ENCODE results near the gene SPG7. TPM values are rescaled to one million over a fixed set of nuclear protein-coding genes. Genes with fewer than 3 reads are reported as not detected.

Gene SPG7
- total RNA-seq, 4 donors from 2014 or later, result 66.6 to 208 (median 144) TPM

DNA sequence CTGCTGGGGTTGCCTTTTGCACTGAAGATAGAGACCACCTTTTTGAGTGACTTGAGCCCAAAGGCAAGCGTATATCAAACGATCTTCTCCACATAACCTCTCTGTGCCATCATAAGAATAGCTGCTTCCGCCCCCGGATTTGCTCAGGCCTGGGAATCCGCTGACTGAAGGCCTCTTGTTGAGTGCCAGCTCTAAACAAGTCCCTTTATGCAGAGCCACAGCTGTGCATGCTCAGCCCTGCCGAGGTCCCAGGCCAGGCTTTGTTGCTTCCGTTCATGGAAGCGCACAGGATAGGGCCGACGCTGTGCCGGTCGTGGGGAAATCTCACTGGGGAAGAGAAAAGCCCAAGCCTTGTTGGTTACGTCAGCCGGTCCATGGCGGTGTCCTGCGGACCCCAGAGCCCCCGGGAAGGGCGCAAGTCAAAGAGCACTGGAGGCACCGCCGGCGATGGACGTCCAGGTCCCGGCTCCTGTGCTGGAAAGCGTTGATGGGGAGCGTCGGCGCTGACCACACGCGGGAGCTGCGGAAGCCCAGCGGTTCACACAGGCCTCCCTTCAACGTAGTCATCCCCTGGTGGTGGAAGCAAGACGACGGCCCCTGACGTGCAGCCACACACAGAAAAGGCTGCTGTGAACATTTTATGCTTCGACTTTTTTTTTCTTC, 28.8 kb downstream of the SPG7 start:
- TF ChIP-seq, protein P1, sequence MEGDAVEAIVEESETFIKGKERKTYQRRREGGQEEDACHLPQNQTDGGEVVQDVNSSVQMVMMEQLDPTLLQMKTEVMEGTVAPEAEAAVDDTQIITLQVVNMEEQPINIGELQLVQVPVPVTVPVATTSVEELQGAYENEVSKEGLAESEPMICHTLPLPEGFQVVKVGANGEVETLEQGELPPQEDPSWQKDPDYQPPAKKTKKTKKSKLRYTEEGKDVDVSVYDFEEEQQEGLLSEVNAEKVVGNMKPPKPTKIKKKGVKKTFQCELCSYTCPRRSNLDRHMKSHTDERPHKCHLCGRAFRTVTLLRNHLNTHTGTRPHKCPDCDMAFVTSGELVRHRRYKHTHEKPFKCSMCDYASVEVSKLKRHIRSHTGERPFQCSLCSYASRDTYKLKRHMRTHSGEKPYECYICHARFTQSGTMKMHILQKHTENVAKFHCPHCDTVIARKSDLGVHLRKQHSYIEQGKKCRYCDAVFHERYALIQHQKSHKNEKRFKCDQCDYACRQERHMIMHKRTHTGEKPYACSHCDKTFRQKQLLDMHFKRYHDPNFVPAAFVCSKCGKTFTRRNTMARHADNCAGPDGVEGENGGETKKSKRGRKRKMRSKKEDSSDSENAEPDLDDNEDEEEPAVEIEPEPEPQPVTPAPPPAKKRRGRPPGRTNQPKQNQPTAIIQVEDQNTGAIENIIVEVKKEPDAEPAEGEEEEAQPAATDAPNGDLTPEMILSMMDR (IDR thresholded peaks at IDR 0.05), result no peak
- no peak for TF ChIP-seq POLR2A (IDR thresholded peaks at IDR 0.05)
- intact Hi-C loops (cut with DNase I; ENCODE audit: low total_unique reads), result no loop called here
- Histone ChIP-seq H3K4me1 (no peaks in the 10 kb centered on the region), H3K9me3 (no peaks in the 10 kb centered on the region), H3K4me3 (no peak overlapping the region), H3K36me3 (no peaks in the 10 kb centered on the region), H3K27ac (no peak overlapping the region), H3K27me3 (no peaks in the 10 kb centered on the region)
- DNase-seq, result no peak

GRCh38 chr16:89537549-89537925, 29.3 kb downstream of the SPG7 start:
- intact Hi-C loops (cut with DNase I; ENCODE audit: low total_unique reads), result no loop called here

DNA sequence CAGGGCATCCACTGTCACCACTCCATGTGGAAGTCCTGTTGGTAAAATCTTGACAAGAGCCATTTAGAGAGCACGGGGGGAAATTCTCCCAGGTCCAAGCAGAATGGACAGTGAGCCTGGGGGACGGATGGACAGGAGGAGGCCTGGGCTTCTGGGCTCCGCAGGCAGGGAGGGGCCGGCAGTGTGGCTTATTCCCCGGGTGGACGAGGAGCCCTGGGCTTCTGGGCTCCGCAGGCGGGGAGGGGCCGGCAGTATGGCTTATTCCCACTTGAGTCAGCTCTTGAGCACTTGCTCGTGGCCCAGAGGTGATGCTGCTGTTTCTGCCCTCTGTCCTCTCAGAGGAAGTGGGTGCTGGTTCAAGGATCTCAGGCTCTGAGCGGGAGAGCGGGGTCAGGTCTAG, 30.1 kb downstream of the SPG7 start:
- Histone ChIP-seq H3K4me1 (no peaks in the 10 kb centered on the region), H3K27ac (no peak overlapping the region), H3K36me3 (no peaks in the 10 kb centered on the region), H3K9me3 (no peaks in the 10 kb centered on the region), H3K27me3 (no peaks in the 10 kb centered on the region), H3K4me3 (no peak overlapping the region)
- no peak for DNase-seq
- intact Hi-C loops (cut with DNase I; ENCODE audit: low total_unique reads), result no loop called here
- TF ChIP-seq POLR2A (IDR thresholded peaks at IDR 0.05), result no peak
- TF ChIP-seq, protein P1 (IDR thresholded peaks at IDR 0.05), result no peak

More at GRCh38 chr16:89537549-89537925, 29.3 kb downstream of the SPG7 start:
- Histone ChIP-seq H3K27me3 (no peaks in the 10 kb centered on the region), H3K27ac (no peak overlapping the region), H3K4me1 (no peaks in the 10 kb centered on the region), H3K4me3 (no peak overlapping the region), H3K9me3 (no peaks in the 10 kb centered on the region), H3K36me3 (no peaks in the 10 kb centered on the region)
- no peak for TF ChIP-seq POLR2A (IDR thresholded peaks at IDR 0.05)
- TF ChIP-seq, protein P1 (IDR thresholded peaks at IDR 0.05), result no peak
- no peak for DNase-seq

GRCh38 chr16:89540557-89540956, 32.4 kb downstream of the SPG7 start:
- no peak for TF ChIP-seq POLR2A (IDR thresholded peaks at IDR 0.05)
- TF ChIP-seq, protein P1 (IDR thresholded peaks at IDR 0.05), result no peak
- H3K4me3 ChIP-seq, result no peak overlapping the region
- no peaks in the 10 kb centered on the region for H3K27me3 ChIP-seq
- H3K27ac ChIP-seq, result no peak overlapping the region
- intact Hi-C loops (cut with DNase I; ENCODE audit: low total_unique reads), result no loop called here
- no peak for DNase-seq
- no peaks in the 10 kb centered on the region for H3K36me3 ChIP-seq
- H3K9me3 ChIP-seq, result no peaks in the 10 kb centered on the region
- H3K4me1 ChIP-seq, result no peaks in the 10 kb centered on the region

DNA sequence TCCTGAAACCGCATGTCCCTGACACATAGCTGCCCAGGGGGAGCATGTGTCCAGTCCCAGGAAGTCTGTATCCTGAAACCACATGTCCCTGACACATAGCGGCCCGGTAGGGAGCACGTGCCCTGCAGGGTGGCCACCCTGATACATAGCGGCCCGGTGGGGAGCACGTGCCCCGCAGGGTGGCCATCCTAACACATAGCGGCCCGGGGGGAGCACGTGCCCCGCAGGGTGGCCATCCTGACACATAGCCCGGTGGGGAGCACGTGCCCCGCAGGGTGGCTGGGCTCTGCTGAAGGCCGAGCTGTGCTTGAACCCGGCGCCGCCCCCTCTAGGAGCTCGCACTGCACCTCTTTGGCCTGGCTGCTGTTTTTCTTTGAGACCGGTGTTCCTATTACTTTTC, 33.6 kb downstream of the SPG7 start:
- no peaks in the 10 kb centered on the region for H3K4me1 ChIP-seq
- no peak overlapping the region for H3K4me3 ChIP-seq
- H3K9me3 ChIP-seq, result no peaks in the 10 kb centered on the region
- no peak for TF ChIP-seq POLR2A (IDR thresholded peaks at IDR 0.05)
- H3K36me3 ChIP-seq, result no peaks in the 10 kb centered on the region
- DNase-seq, result no peak
- no peak overlapping the region for H3K27ac ChIP-seq
- H3K27me3 ChIP-seq, result no peaks in the 10 kb centered on the region
- intact Hi-C loops (cut with DNase I; ENCODE audit: low total_unique reads), result no loop called here

- Histone ChIP-seq H3K36me3 (no peaks in the 10 kb centered on the region), H3K4me1 (no peaks in the 10 kb centered on the region), H3K27ac (no peak overlapping the region), H3K27me3 (no peaks in the 10 kb centered on the region), H3K4me3 (no peak overlapping the region), H3K9me3 (no peaks in the 10 kb centered on the region)
- intact Hi-C loops (cut with DNase I; ENCODE audit: low total_unique reads), result no loop called here
- no peak for DNase-seq
- TF ChIP-seq POLR2A (IDR thresholded peaks at IDR 0.05), result no peak
- TF ChIP-seq, protein P1 (IDR thresholded peaks at IDR 0.05), result no peak
Observed at GRCh38 chr16:89544113-89544512, 35.9 kb downstream of the SPG7 start.
